Hepatocyte (in vitro differentiated cells): ENCODE data around the gene FAT1. TPM values are rescaled to one million over a fixed set of nuclear protein-coding genes. Genes with fewer than 3 reads are reported as not detected.

Source experiments
- DNase-seq: peaks from one replicate; pipeline ENCODE4 v3.0.0-alpha.2; 2016; ENCODE audit warnings: low spot score
- H2AFZ ChIP-seq: fragments of 200-600 bp; sonication (generic); 2 replicates; pipeline ENCODE4 v1.6.0; 2016; ENCODE audit warnings: antibody characterized with exemption, mild to moderate bottlenecking
- H3K27ac ChIP-seq: fragments of 200-600 bp; sonication (generic); 2 replicates; pipeline ENCODE4 v1.5.1; 2016; ENCODE audit warnings: mild to moderate bottlenecking
- H3K27me3 ChIP-seq: fragments of 200-600 bp; sonication (generic); 2 replicates; pipeline ENCODE4 v1.6.1; 2016
- H3K36me3 ChIP-seq: fragments of 200-600 bp; sonication (generic); replicated peaks from 2 replicates; pipeline ENCODE4 v1.5.1; 2016; ENCODE audit warnings: low read depth; ENCODE audit not compliant: insufficient read depth
- H3K4me1 ChIP-seq: fragments of 200-600 bp; sonication (generic); 2 replicates; pipeline ENCODE4 v1.5.1; 2016; ENCODE audit warnings: mild to moderate bottlenecking, moderate library complexity; ENCODE audit not compliant: insufficient read depth
- H3K4me2 ChIP-seq: fragments of 200-600 bp; sonication (generic); 2 replicates; pipeline ENCODE4 v1.6.0; 2016
- H3K4me3 ChIP-seq: fragments of 200-600 bp; sonication (generic); 2 replicates; pipeline ENCODE4 v1.5.1; 2016; ENCODE audit warnings: mild to moderate bottlenecking
- H3K79me2 ChIP-seq: fragments of 200-600 bp; sonication (generic); 2 replicates; pipeline ENCODE4 v1.6.0; 2017; ENCODE audit warnings: mild to moderate bottlenecking
- H3K9me2 ChIP-seq: fragments of 200-600 bp; sonication (generic); replicated peaks from 2 replicates; pipeline ENCODE4 v1.6.0; 2017; ENCODE audit warnings: mild to moderate bottlenecking; ENCODE audit not compliant: insufficient read depth
- H3K9me3 ChIP-seq: fragments of 200-600 bp; sonication (generic); 2 replicates; pipeline ENCODE4 v1.5.1; 2016; ENCODE audit warnings: low read depth, mild to moderate bottlenecking
- H4K20me1 ChIP-seq: fragments of 200-600 bp; sonication (generic); 2 replicates; pipeline ENCODE4 v1.6.0; 2016; ENCODE audit warnings: mild to moderate bottlenecking; ENCODE audit not compliant: insufficient read depth, poor library complexity, severe bottlenecking
- CTCF ChIP-seq: fragments of 200-600 bp; sonication (generic); IDR thresholded peaks from 2 replicates; pipeline ENCODE4 v1.5.1; 2016; ENCODE audit warnings: antibody characterized with exemption, mild to moderate bottlenecking; ENCODE audit not compliant: poor library complexity
- EZH2 ChIP-seq: fragments of 200-600 bp; sonication (generic); IDR thresholded peaks from 2 replicates; pipeline ENCODE4 v1.6.1; 2016; ENCODE audit warnings: antibody characterized with exemption, mild to moderate bottlenecking, borderline replicate concordance
- EZH2phosphoT487 ChIP-seq: fragments of 200-600 bp; sonication (generic); IDR thresholded peaks from one replicate; pipeline ENCODE4 v1.6.1; 2018; ENCODE audit warnings: antibody characterized with exemption, mild to moderate bottlenecking, low read depth, moderate library complexity; ENCODE audit not compliant: unreplicated experiment, severe bottlenecking
- WGBS: methylation state at CpG from one replicate; pipeline ENCODE4 v1.1.6; 2016; ENCODE audit warnings: low lambda C conversion rate; ENCODE audit errors: missing lambda C conversion rate; 5-methylcytosine and 5-hydroxymethylcytosine counted together
- polyA plus RNA-seq: library from polyadenylated mRNA; unstranded; fragments of >200 nt; fragmentation: Nextera tagmentation; extraction: Ambion mirVana; gene quantifications from 2 replicates; pipeline ENCODE4 v1.2.1, GENCODE V29; 2016
- total RNA-seq: library from RNA; depleted of rRNA; stranded (reverse); fragments of >200 nt; gene quantifications from 2 replicates; pipeline ENCODE4 v1.2.3, GENCODE V29; 2014

FAT1 gene
- total and polyA plus RNA-seq, 2 experiments from 2014 or later: 33.9 to 168 TPM

GRCh38 chr4:186624951-186625350 lies 98.7 kb downstream of the FAT1 start:
- Histone ChIP-seq H3K9me2 (no peaks in the 10 kb centered on the region), H3K4me2 (no peak overlapping the region), H3K79me2 (no peaks in the 10 kb centered on the region), H3K9me3 (no peaks in the 10 kb centered on the region), H4K20me1 (peaks cover 5% of the 10 kb centered on the region), H3K4me3 (no peak overlapping the region), H2AFZ (no peak overlapping the region), H3K27ac (no peak overlapping the region), H3K36me3 (no peaks in the 10 kb centered on the region), H3K4me1 (no peaks in the 10 kb centered on the region), H3K27me3 (no peaks in the 10 kb centered on the region)
- WGBS: 65% methylated on average over 1 of the region's 1 CpG
- no peak for DNase-seq
- TF ChIP-seq EZH2phosphoT487: no peak

DNA sequence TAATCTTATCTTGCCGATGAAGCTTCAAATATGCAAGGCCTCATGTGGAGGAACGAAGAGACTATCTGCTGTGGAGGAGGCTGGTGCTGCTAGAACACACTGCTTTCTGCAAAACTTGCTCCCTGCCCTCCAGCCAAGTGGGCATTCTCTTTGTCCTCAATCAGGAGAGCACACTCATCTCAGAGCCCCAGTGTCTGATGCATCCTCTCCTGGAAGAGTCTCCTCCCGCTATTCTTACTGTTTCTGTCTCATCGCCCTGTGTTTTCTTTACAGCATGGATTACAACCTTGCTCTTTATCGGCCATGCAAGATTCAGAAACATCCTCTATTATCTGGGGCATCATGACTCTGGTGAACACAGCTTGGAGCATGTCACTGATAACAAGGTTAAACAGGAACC lies 100.1 kb downstream of the FAT1 start:
- Histone ChIP-seq H3K79me2 (peaks cover 3% of the 10 kb centered on the region), H3K4me3 (no peak overlapping the region), H3K27me3 (no peaks in the 10 kb centered on the region), H3K9me3 (no peaks in the 10 kb centered on the region), H3K27ac (no peak overlapping the region), H3K36me3 (no peaks in the 10 kb centered on the region), H3K4me1 (no peaks in the 10 kb centered on the region), H2AFZ (no peak overlapping the region), H3K4me2 (no peak overlapping the region), H3K9me2 (no peaks in the 10 kb centered on the region), H4K20me1 (peaks cover 5% of the 10 kb centered on the region)
- WGBS: 89% methylated on average over 5 of the region's 5 CpGs
- DNase-seq: no peak
- TF ChIP-seq EZH2phosphoT487 (no peak), CTCF (no peak), EZH2 (no peak)

- TF ChIP-seq CTCF (no peak), EZH2 (no peak), EZH2phosphoT487 (no peak)
- no peak for DNase-seq
- Histone ChIP-seq H3K4me1 (no peaks in the 10 kb centered on the region), H4K20me1 (peaks cover 5% of the 10 kb centered on the region), H3K9me3 (no peaks in the 10 kb centered on the region), H3K36me3 (no peaks in the 10 kb centered on the region), H2AFZ (no peak overlapping the region), H3K4me2 (no peak overlapping the region), H3K27ac (no peak overlapping the region), H3K4me3 (no peak overlapping the region), H3K27me3 (no peaks in the 10 kb centered on the region), H3K79me2 (peaks cover 4% of the 10 kb centered on the region), H3K9me2 (no peaks in the 10 kb centered on the region)
- WGBS: 84% methylated on average over 9 of the region's 9 CpGs
These were observed 100.7 kb downstream of the FAT1 start for GRCh38 chr4:186622788-186623464.

- H3K27me3 ChIP-seq: no peaks in the 10 kb centered on the region
- H3K4me3 ChIP-seq: no peak overlapping the region
- H3K9me3 ChIP-seq: no peaks in the 10 kb centered on the region
- no peaks in the 10 kb centered on the region for H3K36me3 ChIP-seq
- H4K20me1 ChIP-seq: peaks cover 5% of the 10 kb centered on the region
- no peaks in the 10 kb centered on the region for H3K4me1 ChIP-seq
- H3K4me2 ChIP-seq: no peak overlapping the region
- WGBS: 72% methylated on average over 9 of the region's 9 CpGs
- H2AFZ ChIP-seq: no peak overlapping the region
- peaks cover 4% of the 10 kb centered on the region for H3K79me2 ChIP-seq
- TF ChIP-seq EZH2phosphoT487: no peak
- no peak for TF ChIP-seq EZH2
- no peak for TF ChIP-seq CTCF
- no peak for DNase-seq
- no peaks in the 10 kb centered on the region for H3K9me2 ChIP-seq
- H3K27ac ChIP-seq: no peak overlapping the region
These were observed 101.6 kb downstream of the FAT1 start for GRCh38 chr4:186621959-186622553.
